ENCODE results near the gene ASB6. TPM values are rescaled to one million over a fixed set of nuclear protein-coding genes. Genes with fewer than 3 reads are reported as not detected.

Gene ASB6
- total RNA-seq, 1 experiment from 2014 or later = 20.0 TPM

DNA sequence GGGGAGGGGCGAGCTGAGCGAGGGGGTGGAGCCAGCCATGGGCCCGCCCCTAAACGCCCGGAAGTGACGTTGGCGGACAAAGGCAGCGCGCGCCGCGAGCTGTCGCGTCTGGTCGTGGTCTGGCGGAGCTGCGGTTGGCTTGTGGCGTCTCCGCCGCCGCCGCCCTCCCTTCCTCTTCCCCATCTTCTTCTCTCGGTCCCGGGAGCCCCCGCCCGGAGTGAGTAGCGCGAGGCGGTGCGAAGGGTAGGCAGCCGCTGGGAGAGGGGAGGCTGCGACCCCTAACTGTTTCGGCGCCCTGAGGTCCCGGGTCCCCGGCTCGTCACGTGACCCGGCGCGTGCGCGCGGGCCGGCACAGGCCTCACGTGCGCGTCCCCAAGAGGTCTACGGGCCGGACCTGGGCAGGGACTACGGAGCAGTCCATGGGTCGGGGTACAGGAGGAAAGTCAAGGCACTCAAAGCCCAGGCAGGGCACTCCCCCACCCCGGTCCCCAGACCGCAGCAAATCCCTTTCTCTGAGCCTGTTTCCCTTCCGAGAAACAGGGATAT is 15.8 kb downstream of the ASB6 start, which contains the start of gene NTMT1 (continued):
- TF ChIP-seq, protein P1, sequence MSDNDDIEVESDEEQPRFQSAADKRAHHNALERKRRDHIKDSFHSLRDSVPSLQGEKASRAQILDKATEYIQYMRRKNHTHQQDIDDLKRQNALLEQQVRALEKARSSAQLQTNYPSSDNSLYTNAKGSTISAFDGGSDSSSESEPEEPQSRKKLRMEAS (CRISPR knock-in tag; IDR thresholded peaks at IDR 0.05) = peak; percentile 96
- TF ChIP-seq HMGA2 (CRISPR knock-in tag; IDR thresholded peaks at IDR 0.05) (no peak), MXD4 (CRISPR knock-in tag; IDR thresholded peaks at IDR 0.05; ENCODE audit: borderline replicate concordance) (no peak), ESRRA (CRISPR knock-in tag; IDR thresholded peaks at IDR 0.05; ENCODE audit: borderline replicate concordance) (peak; percentile 73; the same call in 1 of the 2 replicates), ATF1 (CRISPR knock-in tag; IDR thresholded peaks at IDR 0.05) (no peak), ELF4 (CRISPR knock-in tag; IDR thresholded peaks at IDR 0.05; ENCODE audit: low read depth) (no peak), JUN (CRISPR knock-in tag; IDR thresholded peaks at IDR 0.05) (peak; percentile 62; the same call in 1 of the 2 replicates), SP1 (CRISPR knock-in tag; conservative IDR thresholded peaks at IDR 0.05) (peak; percentile 87)
- TF ChIP-seq, protein P2, sequence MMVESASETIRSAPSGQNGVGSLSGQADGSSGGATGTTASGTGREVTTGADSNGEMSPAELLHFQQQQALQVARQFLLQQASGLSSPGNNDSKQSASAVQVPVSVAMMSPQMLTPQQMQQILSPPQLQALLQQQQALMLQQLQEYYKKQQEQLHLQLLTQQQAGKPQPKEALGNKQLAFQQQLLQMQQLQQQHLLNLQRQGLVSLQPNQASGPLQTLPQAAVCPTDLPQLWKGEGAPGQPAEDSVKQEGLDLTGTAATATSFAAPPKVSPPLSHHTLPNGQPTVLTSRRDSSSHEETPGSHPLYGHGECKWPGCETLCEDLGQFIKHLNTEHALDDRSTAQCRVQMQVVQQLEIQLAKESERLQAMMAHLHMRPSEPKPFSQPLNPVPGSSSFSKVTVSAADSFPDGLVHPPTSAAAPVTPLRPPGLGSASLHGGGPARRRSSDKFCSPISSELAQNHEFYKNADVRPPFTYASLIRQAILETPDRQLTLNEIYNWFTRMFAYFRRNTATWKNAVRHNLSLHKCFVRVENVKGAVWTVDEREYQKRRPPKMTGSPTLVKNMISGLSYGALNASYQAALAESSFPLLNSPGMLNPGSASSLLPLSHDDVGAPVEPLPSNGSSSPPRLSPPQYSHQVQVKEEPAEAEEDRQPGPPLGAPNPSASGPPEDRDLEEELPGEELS (CRISPR knock-in tag; IDR thresholded peaks at IDR 0.05) = peak; percentile 37; the same call in 1 of the 2 replicates

DNA sequence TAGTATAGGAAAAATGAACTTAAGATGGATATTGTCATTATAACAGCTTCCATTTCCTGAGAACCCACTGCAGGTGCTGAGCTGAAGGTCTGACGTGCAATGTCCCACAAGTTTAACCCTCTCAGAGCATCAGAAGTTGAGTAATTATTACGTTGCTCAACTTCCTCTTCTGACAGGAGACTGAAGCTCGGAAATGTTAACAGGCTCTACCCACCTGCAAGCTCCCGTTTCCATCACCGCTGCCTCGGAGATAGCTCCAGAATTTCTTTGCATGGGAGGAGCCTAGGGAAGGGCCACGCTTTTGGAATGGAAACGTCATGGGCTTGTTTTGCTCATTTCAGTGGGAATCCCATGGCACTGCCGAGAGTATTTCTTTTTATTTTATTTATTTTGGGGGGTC is 17.0 kb downstream of the ASB6 start:
- H3K27me3 Mint-ChIP-seq (ENCODE audit: low read depth) = peaks cover 26% of the 10 kb centered on the region
- H3K36me3 Mint-ChIP-seq = peaks cover 8% of the 10 kb centered on the region
- POLR2A ChIA-PET = interaction anchor here (0.6 to 1.4 kb wide), 2 partner anchors 458 to 485 kb away, joined by 4 to 7 read pairs; no protein-coding TSS in a partner anchor
- H3K27ac Mint-ChIP-seq = peak overlapping the region; percentile 65
- DNase-seq (ENCODE audit: low spot score) (no peak), ATAC-seq (no peak)
- CTCF ChIA-PET = interaction anchor here (0.7 to 5.5 kb wide), 47 partner anchors 12 to 597 kb away, joined by 3 to 65 read pairs (median 7); partner anchors contain the start of genes ASB6, IER5L and SH3GLB2
- H3K9me3 Mint-ChIP-seq = no peaks in the 10 kb centered on the region
- peak overlapping the region; percentile 58 for H3K4me3 Mint-ChIP-seq
- TF ChIP-seq, protein P3, sequence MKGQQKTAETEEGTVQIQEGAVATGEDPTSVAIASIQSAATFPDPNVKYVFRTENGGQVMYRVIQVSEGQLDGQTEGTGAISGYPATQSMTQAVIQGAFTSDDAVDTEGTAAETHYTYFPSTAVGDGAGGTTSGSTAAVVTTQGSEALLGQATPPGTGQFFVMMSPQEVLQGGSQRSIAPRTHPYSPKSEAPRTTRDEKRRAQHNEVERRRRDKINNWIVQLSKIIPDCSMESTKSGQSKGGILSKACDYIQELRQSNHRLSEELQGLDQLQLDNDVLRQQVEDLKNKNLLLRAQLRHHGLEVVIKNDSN (CRISPR knock-in tag; IDR thresholded peaks at IDR 0.05) = no peak
- no peak for TF ChIP-seq ZNF317 (CRISPR knock-in tag; IDR thresholded peaks at IDR 0.05; ENCODE audit: borderline replicate concordance, low read depth)
- TF ChIP-seq ZNF121 (CRISPR knock-in tag; IDR thresholded peaks at IDR 0.05) = no peak
- TF ChIP-seq, protein P4, sequence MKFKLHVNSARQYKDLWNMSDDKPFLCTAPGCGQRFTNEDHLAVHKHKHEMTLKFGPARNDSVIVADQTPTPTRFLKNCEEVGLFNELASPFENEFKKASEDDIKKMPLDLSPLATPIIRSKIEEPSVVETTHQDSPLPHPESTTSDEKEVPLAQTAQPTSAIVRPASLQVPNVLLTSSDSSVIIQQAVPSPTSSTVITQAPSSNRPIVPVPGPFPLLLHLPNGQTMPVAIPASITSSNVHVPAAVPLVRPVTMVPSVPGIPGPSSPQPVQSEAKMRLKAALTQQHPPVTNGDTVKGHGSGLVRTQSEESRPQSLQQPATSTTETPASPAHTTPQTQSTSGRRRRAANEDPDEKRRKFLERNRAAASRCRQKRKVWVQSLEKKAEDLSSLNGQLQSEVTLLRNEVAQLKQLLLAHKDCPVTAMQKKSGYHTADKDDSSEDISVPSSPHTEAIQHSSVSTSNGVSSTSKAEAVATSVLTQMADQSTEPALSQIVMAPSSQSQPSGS (CRISPR knock-in tag; IDR thresholded peaks at IDR 0.05; ENCODE audit: borderline replicate concordance, low read depth) = no peak
- TF ChIP-seq, protein P5, sequence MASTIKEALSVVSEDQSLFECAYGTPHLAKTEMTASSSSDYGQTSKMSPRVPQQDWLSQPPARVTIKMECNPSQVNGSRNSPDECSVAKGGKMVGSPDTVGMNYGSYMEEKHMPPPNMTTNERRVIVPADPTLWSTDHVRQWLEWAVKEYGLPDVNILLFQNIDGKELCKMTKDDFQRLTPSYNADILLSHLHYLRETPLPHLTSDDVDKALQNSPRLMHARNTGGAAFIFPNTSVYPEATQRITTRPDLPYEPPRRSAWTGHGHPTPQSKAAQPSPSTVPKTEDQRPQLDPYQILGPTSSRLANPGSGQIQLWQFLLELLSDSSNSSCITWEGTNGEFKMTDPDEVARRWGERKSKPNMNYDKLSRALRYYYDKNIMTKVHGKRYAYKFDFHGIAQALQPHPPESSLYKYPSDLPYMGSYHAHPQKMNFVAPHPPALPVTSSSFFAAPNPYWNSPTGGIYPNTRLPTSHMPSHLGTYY (CRISPR knock-in tag; IDR thresholded peaks at IDR 0.05) = no peak
- TF ChIP-seq ZNF423 (CRISPR knock-in tag; IDR thresholded peaks at IDR 0.05) = no peak
- TF ChIP-seq ZNF671 (CRISPR knock-in tag; IDR thresholded peaks at IDR 0.05) = no peak
- TF ChIP-seq SMAD4 (CRISPR knock-in tag; IDR thresholded peaks at IDR 0.05) = no peak
- no peak for TF ChIP-seq PRRX2 (CRISPR knock-in tag; IDR thresholded peaks at IDR 0.05)
- H3K4me1 Mint-ChIP-seq = peaks cover 44% of the 10 kb centered on the region
